K562 (cell line): ENCODE data around the gene ADAMTS2. TPM values are rescaled to one million over a fixed set of nuclear protein-coding genes. Genes with fewer than 3 reads are reported as not detected.

Experiments
- BCL6 ChIP-seq: fragments of 250-450 bp; sonication (Bioruptor Pico); IDR thresholded peaks from 2 replicates; pipeline ENCODE4 v1.4.0; 2020
- NR1H2 ChIP-seq: sonication (generic); formaldehyde crosslinking; IDR thresholded peaks from 2 replicates; pipeline ENCODE4 v1.4.0; 2020; ENCODE audit warnings: mild to moderate bottlenecking, missing genetic modification reagents
- ZNF311 ChIP-seq: fragments of 250-450 bp; sonication (Bioruptor Pico); IDR thresholded peaks from 2 replicates; pipeline ENCODE4 v1.4.0; 2020; ENCODE audit warnings: mild to moderate bottlenecking, moderate library complexity
- polyA plus RNA-seq, 8 experiments: library from polyadenylated mRNA; depleted of rRNA in 4 of 8; stranded (reverse) in 5 of 8; unstranded in 3 of 8; fragments of >200 nt; fragmentation: Nextera tagmentation in 2 of 8; fragmentation: Illumina TruSeq in 1 of 8; extraction: Ambion mirVana in 2 of 8; extraction: Trizol in 1 of 8; gene quantifications; 2 replicates each; pipeline versions ENCODE4 v1.2.1 to v1.2.3, GENCODE V29; 2011 to 2014; ENCODE audit warnings: inconsistent platforms in 1 of 8, missing spikeins in 1 of 8
- total RNA-seq, 7 experiments: library from RNA; depleted of rRNA in 6 of 7; stranded (reverse); fragments of >200 nt in 6 of 7; fragmentation: Illumina TruSeq in 2 of 7; extraction: Trizol in 2 of 7; gene quantifications; 2 replicates each; pipeline versions ENCODE4 v1.2.1 to v1.2.3, GENCODE V29; 2011 to 2021; ENCODE audit warnings: low replicate concordance in 1 of 7
- TF ChIP-seq, protein P1 (sequence below): fragments of 200-600 bp; sonication (generic); IDR thresholded peaks from one replicate; pipeline ENCODE4 v1.6.1; 2012; ENCODE audit warnings: mild to moderate bottlenecking, low read depth, low read length, inconsistent platforms

The ADAMTS2 gene
- total and polyA plus RNA-seq, 9 of the 15 experiments (the other 6 are each of a cell fraction or from before 2014, with no cell fraction given) = not detected

DNA sequence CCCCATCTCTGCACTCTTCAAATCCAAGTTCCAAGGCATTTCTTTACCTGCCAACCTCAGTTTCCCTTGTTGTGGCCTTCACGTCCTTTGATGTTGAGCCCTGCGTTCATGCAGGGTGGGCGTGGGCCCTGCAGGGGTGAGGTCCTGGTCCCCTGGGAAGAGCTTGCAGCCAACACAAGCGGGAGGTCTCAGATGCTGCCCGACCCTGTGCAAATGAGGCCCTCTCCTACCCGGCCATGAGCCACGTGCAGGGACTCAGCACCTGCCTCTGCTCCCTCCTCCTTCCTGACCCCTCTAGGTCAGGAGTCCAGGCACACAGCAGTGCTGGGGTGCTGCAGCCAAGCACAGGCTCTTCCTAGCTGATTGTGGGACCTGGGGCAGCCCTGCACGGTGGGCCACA is 124.5 kb downstream of the ADAMTS2 start (continued):
- TF ChIP-seq, protein P1, sequence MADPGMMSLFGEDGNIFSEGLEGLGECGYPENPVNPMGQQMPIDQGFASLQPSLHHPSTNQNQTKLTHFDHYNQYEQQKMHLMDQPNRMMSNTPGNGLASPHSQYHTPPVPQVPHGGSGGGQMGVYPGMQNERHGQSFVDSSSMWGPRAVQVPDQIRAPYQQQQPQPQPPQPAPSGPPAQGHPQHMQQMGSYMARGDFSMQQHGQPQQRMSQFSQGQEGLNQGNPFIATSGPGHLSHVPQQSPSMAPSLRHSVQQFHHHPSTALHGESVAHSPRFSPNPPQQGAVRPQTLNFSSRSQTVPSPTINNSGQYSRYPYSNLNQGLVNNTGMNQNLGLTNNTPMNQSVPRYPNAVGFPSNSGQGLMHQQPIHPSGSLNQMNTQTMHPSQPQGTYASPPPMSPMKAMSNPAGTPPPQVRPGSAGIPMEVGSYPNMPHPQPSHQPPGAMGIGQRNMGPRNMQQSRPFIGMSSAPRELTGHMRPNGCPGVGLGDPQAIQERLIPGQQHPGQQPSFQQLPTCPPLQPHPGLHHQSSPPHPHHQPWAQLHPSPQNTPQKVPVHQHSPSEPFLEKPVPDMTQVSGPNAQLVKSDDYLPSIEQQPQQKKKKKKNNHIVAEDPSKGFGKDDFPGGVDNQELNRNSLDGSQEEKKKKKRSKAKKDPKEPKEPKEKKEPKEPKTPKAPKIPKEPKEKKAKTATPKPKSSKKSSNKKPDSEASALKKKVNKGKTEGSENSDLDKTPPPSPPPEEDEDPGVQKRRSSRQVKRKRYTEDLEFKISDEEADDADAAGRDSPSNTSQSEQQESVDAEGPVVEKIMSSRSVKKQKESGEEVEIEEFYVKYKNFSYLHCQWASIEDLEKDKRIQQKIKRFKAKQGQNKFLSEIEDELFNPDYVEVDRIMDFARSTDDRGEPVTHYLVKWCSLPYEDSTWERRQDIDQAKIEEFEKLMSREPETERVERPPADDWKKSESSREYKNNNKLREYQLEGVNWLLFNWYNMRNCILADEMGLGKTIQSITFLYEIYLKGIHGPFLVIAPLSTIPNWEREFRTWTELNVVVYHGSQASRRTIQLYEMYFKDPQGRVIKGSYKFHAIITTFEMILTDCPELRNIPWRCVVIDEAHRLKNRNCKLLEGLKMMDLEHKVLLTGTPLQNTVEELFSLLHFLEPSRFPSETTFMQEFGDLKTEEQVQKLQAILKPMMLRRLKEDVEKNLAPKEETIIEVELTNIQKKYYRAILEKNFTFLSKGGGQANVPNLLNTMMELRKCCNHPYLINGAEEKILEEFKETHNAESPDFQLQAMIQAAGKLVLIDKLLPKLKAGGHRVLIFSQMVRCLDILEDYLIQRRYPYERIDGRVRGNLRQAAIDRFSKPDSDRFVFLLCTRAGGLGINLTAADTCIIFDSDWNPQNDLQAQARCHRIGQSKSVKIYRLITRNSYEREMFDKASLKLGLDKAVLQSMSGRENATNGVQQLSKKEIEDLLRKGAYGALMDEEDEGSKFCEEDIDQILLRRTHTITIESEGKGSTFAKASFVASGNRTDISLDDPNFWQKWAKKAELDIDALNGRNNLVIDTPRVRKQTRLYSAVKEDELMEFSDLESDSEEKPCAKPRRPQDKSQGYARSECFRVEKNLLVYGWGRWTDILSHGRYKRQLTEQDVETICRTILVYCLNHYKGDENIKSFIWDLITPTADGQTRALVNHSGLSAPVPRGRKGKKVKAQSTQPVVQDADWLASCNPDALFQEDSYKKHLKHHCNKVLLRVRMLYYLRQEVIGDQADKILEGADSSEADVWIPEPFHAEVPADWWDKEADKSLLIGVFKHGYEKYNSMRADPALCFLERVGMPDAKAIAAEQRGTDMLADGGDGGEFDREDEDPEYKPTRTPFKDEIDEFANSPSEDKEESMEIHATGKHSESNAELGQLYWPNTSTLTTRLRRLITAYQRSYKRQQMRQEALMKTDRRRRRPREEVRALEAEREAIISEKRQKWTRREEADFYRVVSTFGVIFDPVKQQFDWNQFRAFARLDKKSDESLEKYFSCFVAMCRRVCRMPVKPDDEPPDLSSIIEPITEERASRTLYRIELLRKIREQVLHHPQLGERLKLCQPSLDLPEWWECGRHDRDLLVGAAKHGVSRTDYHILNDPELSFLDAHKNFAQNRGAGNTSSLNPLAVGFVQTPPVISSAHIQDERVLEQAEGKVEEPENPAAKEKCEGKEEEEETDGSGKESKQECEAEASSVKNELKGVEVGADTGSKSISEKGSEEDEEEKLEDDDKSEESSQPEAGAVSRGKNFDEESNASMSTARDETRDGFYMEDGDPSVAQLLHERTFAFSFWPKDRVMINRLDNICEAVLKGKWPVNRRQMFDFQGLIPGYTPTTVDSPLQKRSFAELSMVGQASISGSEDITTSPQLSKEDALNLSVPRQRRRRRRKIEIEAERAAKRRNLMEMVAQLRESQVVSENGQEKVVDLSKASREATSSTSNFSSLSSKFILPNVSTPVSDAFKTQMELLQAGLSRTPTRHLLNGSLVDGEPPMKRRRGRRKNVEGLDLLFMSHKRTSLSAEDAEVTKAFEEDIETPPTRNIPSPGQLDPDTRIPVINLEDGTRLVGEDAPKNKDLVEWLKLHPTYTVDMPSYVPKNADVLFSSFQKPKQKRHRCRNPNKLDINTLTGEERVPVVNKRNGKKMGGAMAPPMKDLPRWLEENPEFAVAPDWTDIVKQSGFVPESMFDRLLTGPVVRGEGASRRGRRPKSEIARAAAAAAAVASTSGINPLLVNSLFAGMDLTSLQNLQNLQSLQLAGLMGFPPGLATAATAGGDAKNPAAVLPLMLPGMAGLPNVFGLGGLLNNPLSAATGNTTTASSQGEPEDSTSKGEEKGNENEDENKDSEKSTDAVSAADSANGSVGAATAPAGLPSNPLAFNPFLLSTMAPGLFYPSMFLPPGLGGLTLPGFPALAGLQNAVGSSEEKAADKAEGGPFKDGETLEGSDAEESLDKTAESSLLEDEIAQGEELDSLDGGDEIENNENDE = no peak
- TF ChIP-seq NR1H2 (CRISPR knock-in tag) = no peak
- no peak for TF ChIP-seq ZNF311 (CRISPR knock-in tag)
- no peak for TF ChIP-seq BCL6
